ENCODE results near the gene TRIM24.

Gene TRIM24

DNA sequence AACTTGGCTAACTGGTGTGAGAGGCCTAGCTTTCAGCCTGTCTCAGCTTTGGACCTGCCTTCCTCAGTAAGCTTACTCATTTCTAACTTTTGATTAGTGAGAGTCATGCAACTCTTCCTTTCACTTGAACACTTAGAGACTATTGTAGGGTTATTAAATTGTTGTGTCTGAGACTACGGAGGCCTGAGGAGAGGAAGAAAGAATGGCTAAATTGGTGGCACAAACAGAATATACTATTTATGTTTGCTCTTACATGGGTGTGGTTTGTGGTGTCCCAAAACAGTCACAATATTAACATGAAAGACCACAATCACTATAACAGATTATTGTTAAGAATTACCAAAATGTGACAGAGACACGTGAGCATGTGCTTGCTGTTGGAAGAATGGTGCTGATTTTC, 82.1 kb downstream of the TRIM24 start:
- no peak for DNase-seq

DNA sequence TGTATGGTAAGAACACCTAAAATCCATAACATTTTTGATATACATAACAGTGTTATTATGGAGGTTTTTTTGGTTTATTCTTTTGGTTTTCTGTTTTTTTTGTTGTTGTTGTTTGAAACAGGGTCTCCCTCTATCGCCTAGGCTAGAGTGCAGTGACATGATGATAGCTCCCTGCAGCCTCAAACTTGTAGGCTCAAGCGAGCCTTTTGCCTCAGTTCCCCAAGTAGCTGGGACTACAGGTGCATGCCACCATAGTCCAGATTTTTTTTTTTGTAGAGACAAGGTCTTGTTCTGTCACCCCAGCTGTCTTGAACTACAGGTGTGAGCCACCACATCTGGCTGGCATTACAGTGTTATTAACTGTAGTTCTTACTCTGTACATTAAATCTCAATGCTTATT, 83.7 kb downstream of the TRIM24 start:
- DNase-seq: no peak

DNA sequence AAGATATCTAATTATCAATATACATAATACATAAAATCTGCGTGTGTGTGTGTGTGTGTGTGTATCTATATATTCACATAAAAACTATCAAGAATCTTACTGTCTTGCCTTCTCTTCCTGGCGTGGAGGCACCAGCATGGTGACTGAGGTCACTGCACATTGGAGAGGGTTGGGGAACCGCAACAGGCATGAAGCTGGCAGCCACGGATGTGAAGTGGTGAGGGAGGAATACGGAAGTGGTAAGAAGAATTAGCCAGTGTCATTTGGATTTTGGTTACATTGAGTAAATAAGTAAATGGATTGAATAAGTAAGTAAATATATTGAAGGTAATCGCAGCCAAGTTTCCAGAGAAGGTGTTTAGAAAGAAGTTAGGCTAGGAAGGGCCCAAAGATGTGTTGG, 85.1 kb downstream of the TRIM24 start:
- DNase-seq: no peak

DNA sequence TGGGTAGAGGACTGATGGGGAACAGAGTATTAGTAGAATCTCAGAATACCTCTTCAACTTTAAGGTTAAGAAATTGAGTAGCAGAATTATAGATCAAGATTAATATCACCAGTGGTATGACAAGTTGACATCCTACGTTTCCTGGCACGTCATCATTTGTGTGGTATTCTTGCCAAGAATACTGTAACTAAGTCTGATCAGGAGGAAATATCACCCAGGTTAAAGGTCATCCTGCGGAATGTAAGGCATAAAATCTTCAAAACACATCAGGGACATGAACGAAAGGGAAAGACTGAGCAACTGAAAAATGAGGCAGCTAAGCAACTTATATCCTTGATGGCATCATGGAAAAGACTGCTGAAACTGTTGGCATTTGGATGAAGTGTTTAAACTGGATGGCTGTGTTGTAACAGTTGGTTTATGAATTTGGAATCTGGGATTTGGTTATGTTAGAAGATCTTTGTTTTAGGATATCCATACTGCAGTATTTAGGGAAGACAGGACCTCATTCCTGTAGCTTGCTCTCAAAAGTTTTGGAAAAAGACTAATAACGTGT, 86.1 kb downstream of the TRIM24 start:
- DNase-seq: no peak

DNA sequence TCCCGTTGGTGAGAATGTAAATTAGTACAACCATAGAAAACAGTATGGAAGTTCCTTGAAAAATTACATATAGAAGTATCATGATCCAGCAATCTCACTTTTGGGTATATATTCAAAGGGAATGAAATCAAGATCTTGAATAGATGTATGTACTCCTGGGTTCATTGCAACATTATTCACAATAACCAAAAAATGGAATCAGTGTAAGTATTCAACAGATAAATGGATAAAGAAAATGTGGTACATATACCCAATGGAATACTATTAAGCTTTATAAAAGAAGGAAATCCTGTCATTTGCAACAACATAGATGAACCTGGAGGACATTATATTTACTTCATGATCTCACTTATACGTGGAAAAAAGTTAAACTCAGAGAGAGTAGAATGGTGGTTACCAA, 86.8 kb downstream of the TRIM24 start:
- no peak for DNase-seq

DNA sequence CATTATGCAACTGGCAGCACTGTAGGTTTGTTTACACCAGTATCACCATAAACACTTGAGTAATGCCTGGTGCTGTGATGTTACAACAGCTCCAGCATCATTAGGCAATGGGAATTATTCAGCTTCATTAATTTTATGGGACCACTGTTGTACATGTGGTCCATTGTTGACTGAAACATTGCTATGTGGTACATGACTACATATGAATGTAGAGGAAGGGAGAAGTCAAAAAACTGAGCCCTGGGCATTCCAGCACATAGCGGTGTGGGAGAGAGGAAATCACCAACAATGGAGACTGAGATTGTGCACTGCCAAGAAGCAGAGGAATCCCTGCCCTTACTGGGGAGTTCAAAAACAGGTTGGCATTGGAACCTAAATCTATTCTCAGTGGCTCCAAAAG, 89.0 kb downstream of the TRIM24 start:
- DNase-seq: no peak

DNA sequence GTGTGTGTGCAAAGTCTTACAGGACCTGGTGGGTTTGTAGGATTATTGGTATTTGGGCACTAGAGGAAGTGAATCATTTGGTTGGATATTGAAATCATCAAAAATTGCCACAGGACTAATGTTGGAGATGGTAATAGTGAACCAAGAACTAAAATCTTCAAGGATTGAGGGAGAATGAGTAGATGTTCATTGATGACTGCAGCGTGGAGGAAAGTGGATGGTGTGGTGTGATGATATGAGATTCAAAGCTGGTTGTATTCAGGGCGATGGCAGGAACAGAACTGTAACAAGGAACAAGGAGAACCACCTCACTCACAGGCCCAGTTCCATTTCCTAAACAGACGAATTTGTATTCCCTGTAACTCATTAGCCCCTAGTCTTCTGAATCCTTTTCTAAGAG, 90.3 kb downstream of the TRIM24 start:
- no peak for DNase-seq

DNA sequence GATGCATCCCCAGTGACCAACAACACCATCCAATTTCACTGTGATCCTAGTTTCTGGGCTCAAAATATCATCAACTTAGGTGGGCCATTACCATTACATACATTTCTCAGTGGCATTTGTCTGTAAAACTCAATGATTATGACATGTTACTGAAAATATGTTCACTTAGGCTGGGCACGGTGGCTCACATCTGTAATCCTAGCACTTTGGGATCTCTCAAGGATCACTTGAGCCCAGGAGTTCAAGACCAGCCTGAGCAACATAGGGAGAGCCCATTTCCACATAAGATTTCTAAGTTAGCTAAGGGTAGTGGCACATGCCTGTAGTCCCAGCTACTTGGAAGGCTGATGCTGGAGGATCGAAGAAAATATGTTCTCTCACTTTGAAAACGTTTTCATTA, 91.0 kb downstream of the TRIM24 start:
- no peak for DNase-seq

DNA sequence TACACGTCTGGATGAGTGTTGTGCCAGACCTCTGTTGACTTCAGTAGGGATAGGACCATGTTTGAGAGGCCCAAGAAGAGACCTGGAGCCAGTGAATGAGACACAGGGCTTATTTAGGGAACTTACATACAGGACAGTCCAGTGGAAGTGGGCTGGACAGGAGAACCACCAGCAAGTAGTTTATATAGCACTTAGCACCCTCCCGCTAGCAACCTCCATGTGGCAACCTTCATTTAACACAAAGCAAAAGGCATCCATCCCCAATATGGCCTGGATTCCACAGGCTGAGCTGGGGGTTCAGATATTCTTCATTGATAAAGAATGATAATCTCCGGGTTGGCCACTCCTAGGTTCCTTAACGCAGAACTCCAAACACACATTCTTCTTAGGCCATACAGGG, 93.7 kb downstream of the TRIM24 start:
- DNase-seq: no peak

DNA sequence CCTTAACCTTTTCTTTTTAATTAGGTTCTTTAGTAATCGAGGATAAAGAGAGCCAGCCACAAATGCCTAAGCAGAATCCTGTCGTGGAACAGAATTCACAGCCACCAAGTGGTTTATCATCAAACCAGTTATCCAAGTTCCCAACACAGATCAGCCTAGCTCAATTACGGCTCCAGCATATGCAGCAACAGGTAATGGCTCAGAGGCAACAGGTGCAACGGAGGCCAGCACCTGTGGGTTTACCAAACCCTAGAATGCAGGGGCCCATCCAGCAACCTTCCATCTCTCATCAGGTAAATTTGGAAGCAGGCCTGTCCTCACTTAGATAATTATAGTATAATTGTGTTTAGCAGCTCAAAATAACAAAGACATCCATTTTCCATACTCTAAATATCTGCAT, 94.6 kb downstream of the TRIM24 start:
- no peak for DNase-seq

DNA sequence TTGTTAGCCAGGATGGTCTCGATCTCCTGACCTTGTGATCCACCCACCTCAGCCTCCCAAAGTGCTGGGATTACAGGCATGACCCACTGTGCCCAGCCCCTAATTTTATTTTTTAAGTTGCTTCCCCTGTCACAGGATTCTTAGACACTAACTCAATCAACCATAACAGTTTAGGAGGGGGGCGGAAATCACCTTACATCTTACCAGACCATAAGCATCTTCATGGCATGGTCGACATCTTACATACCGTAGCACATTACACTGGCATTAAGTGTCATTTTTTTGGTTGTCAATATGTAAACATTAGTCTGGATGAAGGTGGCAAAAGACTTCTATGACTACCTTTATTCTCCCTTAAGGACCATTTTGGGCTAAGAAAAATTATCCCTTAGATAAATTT, 95.6 kb downstream of the TRIM24 start:
- no peak for DNase-seq

DNA sequence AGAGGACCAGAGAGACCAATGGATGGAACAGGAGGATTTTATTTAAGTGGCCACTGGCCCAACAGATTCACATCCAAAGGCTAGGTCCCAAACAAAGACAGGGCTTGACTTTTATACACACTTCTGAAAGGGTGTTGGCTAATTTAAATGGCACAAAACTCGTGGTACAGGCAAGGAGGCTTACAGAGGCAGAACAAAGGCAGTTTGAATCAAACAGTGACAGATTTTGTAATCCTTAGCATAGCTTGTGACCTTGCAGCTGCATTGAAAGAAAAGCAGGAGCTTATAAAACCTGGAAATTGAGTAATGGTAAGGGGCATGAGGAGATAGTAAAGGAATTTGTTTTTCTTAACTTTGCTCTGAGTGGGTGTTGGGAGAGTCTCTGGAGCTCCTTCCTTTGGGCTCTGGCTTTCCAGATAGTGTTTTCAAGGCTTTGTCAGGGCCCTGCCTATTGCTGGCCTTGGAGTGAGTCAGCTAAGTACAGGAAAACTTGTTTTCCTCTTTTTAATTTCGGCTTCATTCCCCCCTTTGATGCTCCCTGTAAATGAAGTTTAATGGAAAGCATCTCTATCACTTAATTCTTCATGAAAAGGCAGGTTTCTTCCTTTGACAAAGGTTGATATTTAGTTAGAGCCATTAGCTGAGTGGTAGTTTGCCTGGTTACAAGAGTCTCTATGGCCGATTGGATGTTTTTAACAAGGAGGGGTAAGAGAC, 96.9 kb downstream of the TRIM24 start:
- DNase-seq: no peak

DNA sequence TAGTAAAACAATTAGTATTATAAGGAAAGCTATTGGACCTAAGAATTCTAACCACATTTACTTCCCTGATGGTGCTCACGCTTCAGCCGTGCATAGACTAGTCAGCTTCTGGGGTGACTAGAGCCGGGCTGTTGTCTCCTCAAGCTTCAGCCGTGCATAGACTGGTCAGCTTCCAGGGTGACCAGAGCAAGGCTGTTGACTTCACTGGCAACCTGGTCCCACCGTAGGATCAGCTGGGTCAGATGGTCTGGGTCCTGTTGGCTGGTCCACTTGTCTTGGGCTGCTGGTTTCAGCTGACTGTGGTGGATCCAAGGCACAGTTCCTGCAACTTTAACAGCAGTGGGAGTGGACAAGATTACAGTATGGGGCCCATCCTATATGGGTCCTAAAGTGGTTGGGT, 99.4 kb downstream of the TRIM24 start:
- no peak for DNase-seq

DNA sequence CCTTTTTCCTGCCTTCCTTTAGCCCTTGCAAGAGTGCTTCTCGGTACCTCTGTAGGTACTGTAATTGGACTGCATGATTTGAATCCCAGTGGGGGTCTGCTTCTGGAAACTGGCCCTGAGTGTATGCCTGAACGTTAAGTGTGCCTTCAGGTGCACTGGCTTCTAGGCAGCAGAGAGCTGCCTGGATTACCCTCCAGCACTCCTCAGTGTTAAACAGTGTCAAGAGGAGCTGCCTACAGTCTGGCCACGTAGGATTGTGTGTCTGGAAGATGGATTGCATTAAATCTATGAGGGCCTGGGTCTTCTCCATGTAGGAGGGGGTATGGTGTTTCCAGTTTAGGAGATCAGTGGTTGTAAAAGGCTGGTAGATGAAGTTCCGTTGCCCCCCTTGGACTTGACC, 103.7 kb downstream of the TRIM24 start:
- no peak for DNase-seq

DNA sequence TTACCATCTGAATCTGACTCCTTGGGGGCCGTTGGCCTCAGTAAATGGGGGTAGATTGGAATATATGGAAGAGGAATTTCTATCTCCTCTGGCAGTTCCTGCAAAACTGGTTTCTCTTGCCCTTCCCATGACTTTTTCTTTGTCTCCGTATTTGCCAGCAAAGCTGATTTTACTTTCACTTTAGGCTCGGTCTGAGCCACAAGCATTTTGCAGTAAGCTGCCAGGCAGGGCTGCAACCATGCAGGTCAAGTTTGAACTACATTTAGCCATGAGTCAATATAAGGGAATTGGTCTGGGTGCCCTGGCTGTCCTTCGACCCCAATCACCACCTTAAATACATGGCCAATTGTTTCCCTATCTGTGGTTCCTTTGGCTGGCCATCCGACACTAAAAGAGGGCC, 104.3 kb downstream of the TRIM24 start:
- DNase-seq: no peak

DNA sequence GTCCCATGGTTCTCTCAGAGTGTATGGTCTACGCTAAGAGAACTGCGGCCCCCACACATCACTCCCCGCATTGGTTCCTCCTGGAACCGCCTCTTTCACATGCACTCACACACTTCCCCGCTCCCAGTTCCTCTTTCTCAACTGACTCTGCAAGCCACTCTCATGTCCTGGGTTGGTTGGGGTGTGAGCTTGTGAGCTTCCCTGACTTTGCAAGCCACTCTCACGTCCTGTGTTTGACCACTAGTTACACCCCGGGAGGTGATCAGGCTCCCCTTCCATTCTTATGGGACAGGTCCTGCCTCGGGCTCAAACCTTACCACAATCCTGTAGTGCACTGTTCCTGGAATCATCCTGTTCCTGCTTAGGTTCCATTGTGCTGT, 105.0 kb downstream of the TRIM24 start:
- no peak for DNase-seq

DNA sequence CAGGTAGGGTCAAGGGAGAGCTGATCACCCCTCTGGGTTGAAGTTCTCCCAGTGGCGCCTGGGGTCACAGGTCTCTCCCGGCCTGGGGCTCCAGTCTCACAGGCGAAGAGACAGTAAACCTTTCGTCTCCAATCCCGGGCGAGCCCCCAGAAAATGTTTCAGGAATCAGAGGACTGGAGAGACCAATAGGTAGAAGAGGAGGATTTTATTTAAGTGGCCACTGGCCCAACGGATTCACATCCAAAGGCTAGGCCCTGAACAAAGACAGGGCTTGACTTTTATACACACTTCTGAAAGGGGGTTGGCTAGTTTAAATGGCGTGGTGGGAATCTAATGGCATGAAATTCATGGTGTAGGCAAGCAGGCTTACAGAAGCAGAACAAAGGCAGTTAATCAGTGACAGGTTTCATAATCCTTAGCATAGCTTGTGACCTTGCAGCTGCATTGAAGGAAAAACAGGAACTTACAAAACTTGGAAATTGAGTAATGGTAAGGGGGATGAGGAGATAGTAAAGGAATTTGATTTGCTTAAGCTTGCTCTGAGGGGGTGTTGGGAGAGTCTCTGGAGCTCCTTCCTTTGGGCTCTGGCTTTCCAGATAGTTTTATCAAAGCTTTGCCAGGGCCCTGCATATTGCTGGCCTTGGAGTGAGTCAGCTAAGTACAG, 105.5 kb downstream of the TRIM24 start:
- no peak for DNase-seq

DNA sequence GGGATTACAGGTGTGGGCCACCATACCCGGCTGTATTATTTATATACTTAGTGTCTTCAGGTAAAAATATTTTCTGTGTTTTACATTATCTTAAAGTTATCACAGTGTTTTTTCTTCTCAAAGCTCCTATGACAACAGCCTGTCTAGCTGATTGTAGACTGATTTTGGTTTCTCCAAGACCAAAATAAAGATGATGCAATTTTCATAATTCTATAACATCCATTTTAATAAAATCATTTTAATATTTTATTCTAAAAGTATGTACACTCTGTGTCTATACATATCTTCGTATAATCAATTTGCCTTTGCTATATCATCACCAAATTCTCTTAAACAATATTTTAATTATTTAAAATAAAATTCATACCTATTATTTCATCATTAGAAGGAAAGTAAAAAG, 108.6 kb downstream of the TRIM24 start:
- DNase-seq: no peak

DNA sequence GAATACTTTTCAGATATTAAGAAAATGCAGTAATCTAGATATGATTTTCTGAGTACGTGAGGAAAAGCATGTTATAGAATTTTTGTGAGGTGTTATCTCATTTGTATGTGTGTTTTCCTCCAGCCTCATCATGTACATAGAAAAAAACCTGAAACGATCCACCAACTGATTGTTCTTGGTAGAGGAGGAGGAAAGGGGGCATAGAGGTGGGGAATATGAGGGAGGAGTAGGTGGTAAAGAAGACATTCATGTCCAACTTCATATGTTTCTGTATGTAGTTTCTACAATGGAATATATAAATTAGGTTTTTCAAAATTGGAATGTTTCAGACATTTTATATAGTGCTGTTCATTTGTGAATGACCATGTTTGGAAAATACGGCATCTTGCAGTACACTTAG, 109.4 kb downstream of the TRIM24 start:
- no peak for DNase-seq

DNA sequence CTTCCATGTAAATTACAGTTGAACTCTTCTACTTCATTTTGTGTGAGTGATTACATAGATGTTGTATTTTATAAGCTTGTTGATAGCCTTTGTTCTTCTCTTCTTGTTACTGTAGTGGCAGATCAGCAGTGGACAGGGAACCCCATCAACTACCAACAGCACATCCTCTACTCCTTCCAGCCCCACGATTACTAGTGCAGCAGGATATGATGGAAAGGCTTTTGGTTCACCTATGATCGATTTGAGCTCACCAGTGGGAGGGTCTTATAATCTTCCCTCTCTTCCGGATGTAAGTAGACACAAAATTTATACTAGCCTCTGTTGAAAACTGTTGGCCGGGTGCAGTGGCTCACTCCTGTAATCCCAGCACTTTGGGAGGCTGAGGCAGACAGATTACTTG, 110.7 kb downstream of the TRIM24 start:
- no peak for DNase-seq

DNA sequence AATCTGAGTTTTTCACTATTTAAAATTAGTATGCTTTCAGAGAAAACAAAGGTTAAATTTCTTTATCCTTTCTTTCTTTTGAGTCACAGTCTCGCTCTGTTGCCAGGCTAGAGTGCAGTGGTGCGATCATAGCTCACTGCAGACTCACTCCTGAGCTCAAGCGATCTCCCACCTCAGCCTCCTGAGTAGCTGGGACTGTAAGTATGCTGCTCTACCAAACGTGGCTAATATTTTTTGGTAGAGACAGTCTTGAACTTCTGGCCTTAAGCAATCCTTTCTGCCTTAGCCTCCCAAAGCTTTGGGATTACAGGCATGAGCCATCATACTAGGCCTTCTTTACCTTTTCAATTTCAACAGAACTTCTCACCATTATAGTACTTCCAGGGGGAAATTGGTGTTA, 113.7 kb downstream of the TRIM24 start:
- DNase-seq: no peak

DNA sequence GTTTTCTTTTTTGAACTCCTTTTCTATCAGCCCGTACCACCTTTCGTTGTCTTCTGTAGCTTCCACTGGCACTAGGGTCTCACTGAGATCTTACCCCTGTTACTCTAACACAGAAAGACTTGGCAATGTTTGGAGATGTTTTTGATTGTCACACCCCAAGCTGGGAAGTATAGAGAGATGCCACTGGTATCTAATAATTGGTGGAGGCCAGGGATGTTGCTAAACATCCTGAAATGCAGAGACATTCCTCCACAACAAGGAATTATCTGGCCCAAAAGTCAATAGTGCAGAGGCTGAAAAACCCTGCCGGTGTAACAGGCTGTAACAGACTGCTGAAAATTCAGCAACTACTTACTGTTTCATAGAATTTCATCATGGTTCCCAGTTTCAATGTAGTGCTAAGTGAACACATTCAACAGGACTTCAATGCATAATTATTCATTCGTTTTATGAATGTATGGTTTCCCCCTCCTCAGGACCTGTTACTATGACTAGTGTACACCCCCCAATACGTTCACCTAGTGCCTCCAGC, 115.9 kb downstream of the TRIM24 start:
- no peak for DNase-seq

DNA sequence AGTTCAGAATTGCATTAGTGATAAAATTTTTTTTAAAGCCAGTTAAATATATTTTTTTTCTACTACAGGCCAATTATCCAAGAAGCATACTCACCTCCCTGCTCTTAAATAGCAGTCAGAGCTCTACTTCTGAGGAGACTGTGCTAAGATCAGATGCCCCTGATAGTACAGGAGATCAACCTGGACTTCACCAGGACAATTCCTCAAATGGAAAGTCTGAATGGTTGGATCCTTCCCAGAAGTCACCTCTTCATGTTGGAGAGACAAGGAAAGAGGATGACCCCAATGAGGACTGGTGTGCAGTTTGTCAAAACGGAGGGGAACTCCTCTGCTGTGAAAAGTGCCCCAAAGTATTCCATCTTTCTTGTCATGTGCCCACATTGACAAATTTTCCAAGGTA, 119.1 kb downstream of the TRIM24 start:
- DNase-seq: no peak

DNA sequence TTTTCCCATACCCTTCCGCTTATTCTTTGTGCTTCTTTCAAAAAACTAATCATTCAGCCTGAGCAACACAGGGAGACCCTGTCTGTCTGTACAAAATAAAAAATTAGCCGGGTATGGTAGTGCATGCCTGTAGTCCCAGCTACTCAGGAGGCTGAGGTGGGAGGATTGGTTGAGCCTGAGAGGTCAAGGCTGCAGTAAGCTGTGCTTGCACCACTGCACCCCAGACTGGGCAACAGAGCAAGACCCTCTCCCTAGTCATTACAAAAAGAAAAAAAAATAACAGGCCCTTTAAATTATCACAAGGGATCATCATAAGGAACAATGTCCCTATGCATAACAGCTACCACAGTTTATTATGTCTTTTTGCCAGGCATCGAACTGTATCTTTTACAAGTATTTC, 119.6 kb downstream of the TRIM24 start:
- no peak for DNase-seq

DNA sequence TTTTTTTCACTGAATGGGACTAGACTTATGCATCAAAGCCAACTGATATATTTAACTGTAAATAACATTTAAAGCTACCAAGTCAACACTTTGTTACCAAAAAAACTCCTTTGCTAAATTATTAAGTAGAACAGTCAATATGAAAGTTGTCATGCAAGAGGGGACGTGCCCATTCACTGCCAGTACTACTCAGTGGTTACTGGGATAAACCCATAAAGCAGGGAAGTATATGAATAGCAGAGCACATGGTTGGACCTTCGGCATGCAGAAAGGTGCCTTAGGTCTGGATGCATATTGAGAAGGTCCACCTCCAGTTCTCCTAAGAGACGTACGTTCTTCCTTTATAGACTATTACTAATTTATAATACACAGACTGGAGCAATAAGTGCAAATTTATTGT, 121.0 kb downstream of the TRIM24 start:
- no peak for DNase-seq

Measured in CD4-positive, alpha-beta T cell treated with Interleukin-6 for 4 hours (primary cell).